SK-N-MC (cell line): ENCODE measurements around the gene WNT4.

Experiments
- EZH2 ChIP-seq: fragments of 200-600 bp; sonication (generic); IDR thresholded peaks from one replicate; pipeline ENCODE4 v1.6.1; 2017; ENCODE audit warnings: antibody characterized with exemption
- POLR2AphosphoS5 ChIP-seq: IDR thresholded peaks from 2 replicates; pipeline ENCODE4 v1.6.1; 2012; ENCODE audit warnings: mild to moderate bottlenecking, low read depth, low read length, borderline replicate concordance

GRCh38 chr1:22188436-22188835 lies 45.5 kb upstream of the WNT4 start:
- TF ChIP-seq POLR2AphosphoS5 (no peak), EZH2 (no peak)
